WTC11 (cell line): ENCODE data around the gene RAPSN. TPM values are rescaled to one million over a fixed set of nuclear protein-coding genes. Genes with fewer than 3 reads are reported as not detected.

Experiments
- ATAC-seq: fragments of 200-7000 bp; cut with Tn5 transposase; 2 replicates; pipeline ENCODE4 v1.10.0; 2021; ENCODE audit warnings: mild to moderate bottlenecking, moderate library complexity
- CTCF ChIA-PET: fragments of 300-600 bp; sonication (Branson Sonifier 250); formaldehyde crosslinking; loops from one replicate; lab custom pipeline; 2021; ENCODE audit warnings: antibody characterized with exemption; lab: Charles Lee
- POLR2A ChIA-PET: fragments of 350-600 bp; sonication (Branson Sonifier 250); formaldehyde crosslinking; loops from one replicate; lab custom pipeline; 2021; ENCODE audit warnings: antibody characterized with exemption; lab: Charles Lee
- DNase-seq: peaks from one replicate; pipeline ENCODE4 v3.0.0; 2021; ENCODE audit warnings: low spot score
- H3K27ac Mint-ChIP-seq: 2 replicates; pipeline ENCODE4 v1.8.0; 2021; ENCODE audit warnings: mixed read lengths
- H3K27me3 Mint-ChIP-seq: 2 replicates; pipeline ENCODE4 v1.8.0; 2021; ENCODE audit warnings: low read depth, mild to moderate bottlenecking, moderate library complexity, mixed read lengths
- H3K36me3 Mint-ChIP-seq: 2 replicates; pipeline ENCODE4 v1.8.0; 2021; ENCODE audit warnings: mixed read lengths
- H3K4me1 Mint-ChIP-seq: 2 replicates; pipeline ENCODE4 v1.8.0; 2022; ENCODE audit warnings: mixed read lengths
- H3K4me3 Mint-ChIP-seq: 2 replicates; pipeline ENCODE4 v1.8.0; 2021; ENCODE audit warnings: mild to moderate bottlenecking, moderate library complexity, mixed read lengths
- H3K9me3 Mint-ChIP-seq: 2 replicates; pipeline ENCODE4 v1.8.0; 2021; ENCODE audit warnings: mixed read lengths
- ATF2 ChIP-seq: sonication (generic); formaldehyde crosslinking; IDR thresholded peaks from 2 replicates; pipeline ENCODE4 v1.8.1; 2022; ENCODE audit warnings: low read depth, missing genetic modification reagents, borderline replicate concordance
- CDX4 ChIP-seq: fragments of 250-450 bp; sonication (Bioruptor Pico); IDR thresholded peaks from 2 replicates; pipeline ENCODE4 v1.9.0; 2021; ENCODE audit warnings: moderate library complexity, mild to moderate bottlenecking, inconsistent platforms, borderline replicate concordance
- CREB1 ChIP-seq: sonication (generic); formaldehyde crosslinking; IDR thresholded peaks from 2 replicates; pipeline ENCODE4 v1.8.0; 2023; ENCODE audit warnings: mild to moderate bottlenecking, missing genetic modification reagents
- CREM ChIP-seq: sonication (generic); formaldehyde crosslinking; IDR thresholded peaks from 2 replicates; pipeline ENCODE4 v1.8.1; 2022; ENCODE audit warnings: mild to moderate bottlenecking, missing genetic modification reagents, moderate library complexity
- EMX1 ChIP-seq: fragments of 250-450 bp; sonication (Bioruptor Pico); IDR thresholded peaks from 2 replicates; pipeline ENCODE4 v1.8.0; 2021; ENCODE audit warnings: mild to moderate bottlenecking
- ESRRA ChIP-seq: sonication (generic); formaldehyde crosslinking; IDR thresholded peaks from 2 replicates; pipeline ENCODE4 v1.8.1; 2022; ENCODE audit warnings: mild to moderate bottlenecking, missing genetic modification reagents, borderline replicate concordance
- ETV6 ChIP-seq: sonication (generic); formaldehyde crosslinking; IDR thresholded peaks from 2 replicates; pipeline ENCODE4 v1.8.1; 2022; ENCODE audit warnings: mild to moderate bottlenecking, missing genetic modification reagents
- GABPB1 ChIP-seq: sonication (generic); formaldehyde crosslinking; IDR thresholded peaks from 2 replicates; pipeline ENCODE4 v1.8.1; 2023; ENCODE audit warnings: mild to moderate bottlenecking, missing genetic modification reagents
- GRHL2 ChIP-seq: fragments of 250-450 bp; sonication (Bioruptor Pico); IDR thresholded peaks from 2 replicates; pipeline ENCODE4 v1.8.0; 2022; ENCODE audit warnings: mild to moderate bottlenecking, moderate library complexity; ENCODE audit not compliant: insufficient replicate concordance, severe bottlenecking
- GTF2I ChIP-seq: fragments of 250-450 bp; sonication (Bioruptor Pico); conservative IDR thresholded peaks from 2 replicates; pipeline ENCODE4 v1.4.0; 2021; ENCODE audit warnings: mild to moderate bottlenecking
- IRF2 ChIP-seq: sonication (generic); formaldehyde crosslinking; IDR thresholded peaks from 2 replicates; pipeline ENCODE4 v1.8.0; 2022; ENCODE audit warnings: low read depth, missing genetic modification reagents, borderline replicate concordance
- MLX ChIP-seq: sonication (generic); formaldehyde crosslinking; IDR thresholded peaks from 2 replicates; pipeline ENCODE4 v1.8.1; 2023; ENCODE audit warnings: mild to moderate bottlenecking, missing genetic modification reagents, moderate library complexity
- NFE2L1 ChIP-seq: sonication (generic); formaldehyde crosslinking; IDR thresholded peaks from 2 replicates; pipeline ENCODE4 v1.8.1; 2023; ENCODE audit warnings: missing genetic modification reagents
- NR1H2 ChIP-seq: sonication (generic); formaldehyde crosslinking; IDR thresholded peaks from 2 replicates; pipeline ENCODE4 v1.9.0; 2021; ENCODE audit warnings: mild to moderate bottlenecking, moderate library complexity, missing genetic modification reagents
- RELA ChIP-seq: sonication (generic); formaldehyde crosslinking; IDR thresholded peaks from 2 replicates; pipeline ENCODE4 v1.8.1; 2022; ENCODE audit warnings: missing genetic modification reagents, mild to moderate bottlenecking, borderline replicate concordance
- SOX15 ChIP-seq: fragments of 250-450 bp; sonication (Bioruptor Pico); IDR thresholded peaks from 2 replicates; pipeline ENCODE4 v1.9.0; 2021; ENCODE audit warnings: mild to moderate bottlenecking
- ZBTB21 ChIP-seq: sonication (generic); formaldehyde crosslinking; IDR thresholded peaks from 2 replicates; pipeline ENCODE4 v1.8.1; 2023; ENCODE audit warnings: mild to moderate bottlenecking, missing genetic modification reagents, borderline replicate concordance
- ZNF121 ChIP-seq: sonication (generic); formaldehyde crosslinking; IDR thresholded peaks from 2 replicates; pipeline ENCODE4 v1.8.0; 2023; ENCODE audit warnings: missing genetic modification reagents
- ZNF396 ChIP-seq: fragments of 250-450 bp; sonication (Bioruptor Pico); IDR thresholded peaks from 2 replicates; pipeline ENCODE4 v1.8.0; 2021; ENCODE audit warnings: mild to moderate bottlenecking, moderate library complexity, borderline replicate concordance
- ZNF416 ChIP-seq: fragments of 250-450 bp; sonication (Bioruptor Pico); IDR thresholded peaks from 2 replicates; pipeline ENCODE4 v1.9.0; 2021; ENCODE audit warnings: mild to moderate bottlenecking, inconsistent platforms
- ZNF671 ChIP-seq: fragments of 250-450 bp; sonication (Bioruptor Pico); IDR thresholded peaks from 2 replicates; pipeline ENCODE4 v1.8.0; 2021; ENCODE audit warnings: mild to moderate bottlenecking
- ZSCAN18 ChIP-seq: fragments of 250-450 bp; sonication (Bioruptor Pico); IDR thresholded peaks from 2 replicates; pipeline ENCODE4 v2.1.2; 2022; ENCODE audit warnings: mild to moderate bottlenecking, moderate library complexity
- total RNA-seq: library from RNA; stranded (reverse); gene quantifications from 3 replicates; pipeline ENCODE4 v1.2.3, GENCODE V29; 2021
- TF ChIP-seq, protein P1 (sequence below): sonication (generic); formaldehyde crosslinking; IDR thresholded peaks from 2 replicates; pipeline ENCODE4 v1.8.1; 2023; ENCODE audit warnings: mild to moderate bottlenecking, missing genetic modification reagents, borderline replicate concordance
- TF ChIP-seq, protein P2 (sequence below): fragments of 200-600 bp; IDR thresholded peaks from 2 replicates; pipeline ENCODE4 v1.8.0; 2022; ENCODE audit warnings: antibody characterized with exemption

Gene RAPSN
- total RNA-seq, 1 experiment from 2014 or later = 0.66 TPM

DNA sequence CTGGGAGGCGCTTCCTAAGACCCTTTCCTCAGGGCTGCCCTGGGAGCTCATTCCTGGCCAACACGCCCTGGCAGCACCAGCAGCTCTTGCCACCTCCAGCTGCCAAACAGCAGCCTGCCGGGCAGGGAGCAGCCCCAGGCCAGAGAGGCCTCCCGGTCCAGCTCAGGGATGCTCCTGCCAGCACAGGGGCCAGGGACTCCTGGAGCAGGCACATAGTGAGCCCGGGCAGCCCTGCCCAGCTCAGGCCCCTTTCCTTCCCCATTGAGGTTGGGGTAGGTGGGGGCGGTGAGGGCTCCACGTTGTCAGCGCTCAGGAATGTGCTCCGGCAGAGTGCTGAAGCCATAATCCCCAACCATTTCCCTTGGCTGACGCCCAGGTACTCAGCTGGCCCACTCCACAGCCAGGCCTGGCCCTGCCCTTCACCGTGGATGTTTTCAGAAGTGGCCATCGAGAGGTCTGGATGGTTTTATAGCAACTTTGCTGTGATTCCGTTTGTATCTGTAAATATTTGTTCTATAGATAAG, 32.9 kb downstream of the RAPSN start (continued):
- TF ChIP-seq ATF2 (CRISPR knock-in tag) (no peak), IRF2 (CRISPR knock-in tag) (no peak)

- CTCF ChIA-PET = interaction anchor here (0.9 to 1.3 kb wide), 4 partner anchors 8 to 41 kb away, joined by 4 to 6 read pairs (median 4); no protein-coding TSS in a partner anchor
- TF ChIP-seq GRHL2 (no peak), NFE2L1 (CRISPR knock-in tag) (no peak), ZNF671 (CRISPR knock-in tag) (no peak), ZNF121 (CRISPR knock-in tag) (no peak), ZNF396 (no peak), CREB1 (no peak), RELA (CRISPR knock-in tag) (no peak), MLX (CRISPR knock-in tag) (no peak)
- DNase-seq (no peak), ATAC-seq (peak; percentile 2; the same call in 1 of the 2 replicates)
- no peaks in the 10 kb centered on the region for H3K4me1 Mint-ChIP-seq
- H3K9me3 Mint-ChIP-seq = no peaks in the 10 kb centered on the region
- POLR2A ChIA-PET = no interaction called here
- no peaks in the 10 kb centered on the region for H3K27me3 Mint-ChIP-seq
- H3K4me3 Mint-ChIP-seq = no peak overlapping the region
- peaks cover 31% of the 10 kb centered on the region for H3K36me3 Mint-ChIP-seq
- no peak overlapping the region; the same call in 1 of the 2 replicates for H3K27ac Mint-ChIP-seq
Measured at GRCh38 chr11:47415091-47415854, 33.7 kb downstream of the RAPSN start.

GRCh38 chr11:47414685-47415070, 34.3 kb downstream of the RAPSN start:
- Mint-ChIP-seq H3K4me1 (no peaks in the 10 kb centered on the region), H3K36me3 (peaks cover 26% of the 10 kb centered on the region), H3K9me3 (no peaks in the 10 kb centered on the region), H3K27ac (no peak overlapping the region), H3K27me3 (no peaks in the 10 kb centered on the region), H3K4me3 (no peak overlapping the region)
- ChIA-PET CTCF (no interaction called here), POLR2A (no interaction called here)
- DNase-seq (no peak), ATAC-seq (no peak)
- TF ChIP-seq EMX1 (CRISPR knock-in tag) (no peak), ZSCAN18 (no peak), GTF2I (CRISPR knock-in tag) (no peak), ESRRA (CRISPR knock-in tag) (no peak), CDX4 (CRISPR knock-in tag) (no peak), CREM (CRISPR knock-in tag) (no peak), GABPB1 (no peak), ZNF416 (CRISPR knock-in tag) (no peak), SOX15 (CRISPR knock-in tag) (no peak), GRHL2 (no peak), ETV6 (CRISPR knock-in tag) (no peak), ZBTB21 (CRISPR knock-in tag) (no peak), NR1H2 (no peak), ZNF121 (CRISPR knock-in tag) (no peak)
- TF ChIP-seq, protein P1, sequence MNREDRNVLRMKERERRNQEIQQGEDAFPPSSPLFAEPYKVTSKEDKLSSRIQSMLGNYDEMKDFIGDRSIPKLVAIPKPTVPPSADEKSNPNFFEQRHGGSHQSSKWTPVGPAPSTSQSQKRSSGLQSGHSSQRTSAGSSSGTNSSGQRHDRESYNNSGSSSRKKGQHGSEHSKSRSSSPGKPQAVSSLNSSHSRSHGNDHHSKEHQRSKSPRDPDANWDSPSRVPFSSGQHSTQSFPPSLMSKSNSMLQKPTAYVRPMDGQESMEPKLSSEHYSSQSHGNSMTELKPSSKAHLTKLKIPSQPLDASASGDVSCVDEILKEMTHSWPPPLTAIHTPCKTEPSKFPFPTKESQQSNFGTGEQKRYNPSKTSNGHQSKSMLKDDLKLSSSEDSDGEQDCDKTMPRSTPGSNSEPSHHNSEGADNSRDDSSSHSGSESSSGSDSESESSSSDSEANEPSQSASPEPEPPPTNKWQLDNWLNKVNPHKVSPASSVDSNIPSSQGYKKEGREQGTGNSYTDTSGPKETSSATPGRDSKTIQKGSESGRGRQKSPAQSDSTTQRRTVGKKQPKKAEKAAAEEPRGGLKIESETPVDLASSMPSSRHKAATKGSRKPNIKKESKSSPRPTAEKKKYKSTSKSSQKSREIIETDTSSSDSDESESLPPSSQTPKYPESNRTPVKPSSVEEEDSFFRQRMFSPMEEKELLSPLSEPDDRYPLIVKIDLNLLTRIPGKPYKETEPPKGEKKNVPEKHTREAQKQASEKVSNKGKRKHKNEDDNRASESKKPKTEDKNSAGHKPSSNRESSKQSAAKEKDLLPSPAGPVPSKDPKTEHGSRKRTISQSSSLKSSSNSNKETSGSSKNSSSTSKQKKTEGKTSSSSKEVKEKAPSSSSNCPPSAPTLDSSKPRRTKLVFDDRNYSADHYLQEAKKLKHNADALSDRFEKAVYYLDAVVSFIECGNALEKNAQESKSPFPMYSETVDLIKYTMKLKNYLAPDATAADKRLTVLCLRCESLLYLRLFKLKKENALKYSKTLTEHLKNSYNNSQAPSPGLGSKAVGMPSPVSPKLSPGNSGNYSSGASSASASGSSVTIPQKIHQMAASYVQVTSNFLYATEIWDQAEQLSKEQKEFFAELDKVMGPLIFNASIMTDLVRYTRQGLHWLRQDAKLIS (CRISPR knock-in tag) = no peak
- TF ChIP-seq, protein P2, sequence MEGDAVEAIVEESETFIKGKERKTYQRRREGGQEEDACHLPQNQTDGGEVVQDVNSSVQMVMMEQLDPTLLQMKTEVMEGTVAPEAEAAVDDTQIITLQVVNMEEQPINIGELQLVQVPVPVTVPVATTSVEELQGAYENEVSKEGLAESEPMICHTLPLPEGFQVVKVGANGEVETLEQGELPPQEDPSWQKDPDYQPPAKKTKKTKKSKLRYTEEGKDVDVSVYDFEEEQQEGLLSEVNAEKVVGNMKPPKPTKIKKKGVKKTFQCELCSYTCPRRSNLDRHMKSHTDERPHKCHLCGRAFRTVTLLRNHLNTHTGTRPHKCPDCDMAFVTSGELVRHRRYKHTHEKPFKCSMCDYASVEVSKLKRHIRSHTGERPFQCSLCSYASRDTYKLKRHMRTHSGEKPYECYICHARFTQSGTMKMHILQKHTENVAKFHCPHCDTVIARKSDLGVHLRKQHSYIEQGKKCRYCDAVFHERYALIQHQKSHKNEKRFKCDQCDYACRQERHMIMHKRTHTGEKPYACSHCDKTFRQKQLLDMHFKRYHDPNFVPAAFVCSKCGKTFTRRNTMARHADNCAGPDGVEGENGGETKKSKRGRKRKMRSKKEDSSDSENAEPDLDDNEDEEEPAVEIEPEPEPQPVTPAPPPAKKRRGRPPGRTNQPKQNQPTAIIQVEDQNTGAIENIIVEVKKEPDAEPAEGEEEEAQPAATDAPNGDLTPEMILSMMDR = no peak
